HCT116 (cell line): ENCODE data around the gene DEPDC1B.

Experiments
- ATF3 ChIP-seq: IDR thresholded peaks from 2 replicates; pipeline ENCODE4 v1.6.1; 2012
- CBX3 ChIP-seq: IDR thresholded peaks from 2 replicates; pipeline ENCODE4 v1.6.1; 2012; ENCODE audit warnings: low read depth
- CEBPB ChIP-seq: IDR thresholded peaks from 2 replicates; pipeline ENCODE4 v1.6.1; 2012; ENCODE audit warnings: low read depth
- CTCF ChIP-seq, 3 experiments: fragments of 200-600 bp in 1 of 3; sonication (generic) in 1 of 3; IDR thresholded peaks in 2 of 3; conservative IDR thresholded peaks in 1 of 3; 2 replicates each; pipeline ENCODE4 v1.5.1; 2012 to 2017; ENCODE audit warnings: low read depth in 2 of 3, low read length in 2 of 3, antibody characterized with exemption in 1 of 3, borderline replicate concordance in 1 of 3, control low read depth in 1 of 3, mild to moderate bottlenecking in 1 of 3, mixed read lengths in 1 of 3, mixed run types in 1 of 3, moderate library complexity in 1 of 3; ENCODE audit not compliant: insufficient read depth in 1 of 3
- ELF1 ChIP-seq: IDR thresholded peaks from 2 replicates; pipeline ENCODE4 v1.6.1; 2012; ENCODE audit warnings: low read depth, borderline replicate concordance
- EZH2 ChIP-seq: fragments of 200-600 bp; sonication (generic); IDR thresholded peaks from 2 replicates; pipeline ENCODE4 v1.6.1; 2017; ENCODE audit warnings: antibody characterized with exemption, mixed run types
- EZH2phosphoT487 ChIP-seq: fragments of 200-600 bp; IDR thresholded peaks from 2 replicates; pipeline ENCODE4 v1.6.1; 2018; ENCODE audit warnings: antibody characterized with exemption, borderline replicate concordance
- MAX ChIP-seq: IDR thresholded peaks from 2 replicates; pipeline ENCODE4 v1.6.1; 2012
- POLR2A ChIP-seq: IDR thresholded peaks from 2 replicates; pipeline ENCODE4 v1.7.0; 2011; ENCODE audit warnings: borderline replicate concordance; ENCODE audit not compliant: insufficient read depth, insufficient read length; ENCODE audit errors: extremely low read depth
- POLR2AphosphoS5 ChIP-seq: IDR thresholded peaks from 2 replicates; pipeline ENCODE4 v1.6.1; 2011; ENCODE audit warnings: mild to moderate bottlenecking, low read depth, low read length, moderate library complexity
- RAD21 ChIP-seq: IDR thresholded peaks from 2 replicates; pipeline ENCODE4 v1.6.1; 2012; ENCODE audit warnings: low read depth, mild to moderate bottlenecking
- SIN3A ChIP-seq: IDR thresholded peaks from 2 replicates; pipeline ENCODE4 v1.6.1; 2012; ENCODE audit warnings: low read depth
- SP1 ChIP-seq: IDR thresholded peaks from 2 replicates; pipeline ENCODE4 v1.6.1; 2012; ENCODE audit warnings: low read depth
- ZNF274 ChIP-seq: fragments of 200-500 bp; sonication (Bioruptor generic); IDR thresholded peaks from 2 replicates; pipeline ENCODE4 v1.6.1; 2014; ENCODE audit warnings: mild to moderate bottlenecking, low read depth, low read length, inconsistent platforms

- 0 out of 6 replicates have a peak, but pooled peaks of 2 of the 3 experiments have one; percentile 9 to 17 for TF ChIP-seq CTCF (IDR thresholded peaks at IDR 0.05 in 2 of 3, conservative IDR thresholded peaks at IDR 0.05 in 1 of 3; ENCODE audit: borderline replicate concordance in 1 of 3, insufficient read depth in 1 of 3, low read depth in 2 of 3, low read length in 2 of 3)
- no peak for TF ChIP-seq POLR2AphosphoS5
- no peak for TF ChIP-seq ATF3
- no peak for TF ChIP-seq EZH2
- TF ChIP-seq RAD21, result no peak
- TF ChIP-seq SIN3A, result no peak
- TF ChIP-seq POLR2A, result no peak
- TF ChIP-seq ZNF274, result no peak
- no peak for TF ChIP-seq ELF1
- no peak for TF ChIP-seq SP1
- TF ChIP-seq MAX, result no peak
- TF ChIP-seq CBX3, result no peak
- TF ChIP-seq EZH2phosphoT487, result no peak
- TF ChIP-seq CEBPB, result no peak
These were observed 11.0 kb downstream of the DEPDC1B start for GRCh38 chr5:60688980-60689379.
